ENCODE data around the gene SSTR5. TPM values are rescaled to one million over a fixed set of nuclear protein-coding genes. Genes with fewer than 3 reads are reported as not detected.

SSTR5 gene
- total and polyA plus RNA-seq, 4 donors, result not detected

GRCh38 chr16:1113889-1114526 is 41.5 kb downstream of the SSTR5 start:
- no peak overlapping the region for H3K4me3 ChIP-seq (ENCODE audit: low read depth in 1 of 3, low read length in 3 of 3)
- TF ChIP-seq ZBTB33 (IDR thresholded peaks at IDR 0.05), result no peak
- TF ChIP-seq RAD21 (IDR thresholded peaks at IDR 0.05), result no peak
- TF ChIP-seq ATF3 (IDR thresholded peaks at IDR 0.05), result no peak
- TF ChIP-seq YY1 (IDR thresholded peaks at IDR 0.05), result no peak
- no peak for TF ChIP-seq CTCF (IDR thresholded peaks at IDR 0.05; ENCODE audit: low read depth, low read length, missing input control)
- TF ChIP-seq JUND (IDR thresholded peaks at IDR 0.05), result no peak
- no peak for TF ChIP-seq FOXA2 (IDR thresholded peaks at IDR 0.05)
- TF ChIP-seq NR2F2 (IDR thresholded peaks at IDR 0.05), result no peak
- TF ChIP-seq FOXA1 (IDR thresholded peaks at IDR 0.05), result no peak
- TF ChIP-seq HNF4G (IDR thresholded peaks at IDR 0.05), result no peak
- TF ChIP-seq HNF4A (conservative IDR thresholded peaks at IDR 0.05), result no peak
- no peak for TF ChIP-seq RXRA (IDR thresholded peaks at IDR 0.05)
- TF ChIP-seq SP1 (IDR thresholded peaks at IDR 0.05), result no peak
- no peak for TF ChIP-seq EGR1 (IDR thresholded peaks at IDR 0.05; ENCODE audit: low read depth in 2 of 2)
- no peak overlapping the region for H3K27ac ChIP-seq (ENCODE audit: low read depth in 1 of 2, low read length in 2 of 2)
- no peak overlapping the region for H3K9ac ChIP-seq (ENCODE audit: low read depth in 1 of 2, low read length in 2 of 2)
- 89% methylated on average over 15 of the region's 15 CpGs for WGBS
- no peak for DNase-seq (ENCODE audit: low spot score)
- no peaks in the 10 kb centered on the region for H3K36me3 ChIP-seq (ENCODE audit: control insufficient read depth in 4 of 4, insufficient read depth in 3 of 4, low read depth in 1 of 4, low read length in 3 of 4)
- H3K9me3 ChIP-seq (ENCODE audit: control insufficient read depth in 4 of 4, low read length in 3 of 4), result no peaks in the 10 kb centered on the region
- no peaks in the 10 kb centered on the region for H3K27me3 ChIP-seq (ENCODE audit: control insufficient read depth in 4 of 4, insufficient read depth in 4 of 4, low read length in 3 of 4)
- H3K4me1 ChIP-seq (ENCODE audit: control insufficient read depth in 4 of 4, insufficient read depth in 4 of 4, low read length in 3 of 4), result peaks cover 3 to 10% (median 3%) of the 10 kb centered on the region in 4 donors

- H3K27ac ChIP-seq (ENCODE audit: low read depth in 1 of 2, low read length in 2 of 2), result no peak overlapping the region
- H3K9ac ChIP-seq (ENCODE audit: low read depth in 1 of 2, low read length in 2 of 2), result no peak overlapping the region
- TF ChIP-seq RAD21 (IDR thresholded peaks at IDR 0.05), result no peak
- TF ChIP-seq NR2F2 (IDR thresholded peaks at IDR 0.05), result no peak
- no peak for TF ChIP-seq SP1 (IDR thresholded peaks at IDR 0.05)
- TF ChIP-seq TAF1 (conservative IDR thresholded peaks at IDR 0.05), result no peak
- no peak for TF ChIP-seq GABPA (IDR thresholded peaks at IDR 0.05 in 1 of 2, conservative IDR thresholded peaks at IDR 0.05 in 1 of 2)
- TF ChIP-seq RXRA (IDR thresholded peaks at IDR 0.05), result no peak
- no peak for TF ChIP-seq FOXA2 (IDR thresholded peaks at IDR 0.05)
- TF ChIP-seq MAX (IDR thresholded peaks at IDR 0.05), result no peak
- TF ChIP-seq ZBTB33 (IDR thresholded peaks at IDR 0.05), result no peak
- 77% methylated on average over 16 of the region's 16 CpGs for WGBS
- no peak overlapping the region for H3K4me3 ChIP-seq (ENCODE audit: low read depth in 1 of 3, low read length in 3 of 3)
- peaks cover 0 to 3% (median 0%) of the 10 kb centered on the region in 4 donors for H3K27me3 ChIP-seq (ENCODE audit: control insufficient read depth in 4 of 4, insufficient read depth in 4 of 4, low read length in 3 of 4)
- no peaks in the 10 kb centered on the region for H3K36me3 ChIP-seq (ENCODE audit: control insufficient read depth in 4 of 4, insufficient read depth in 3 of 4, low read depth in 1 of 4, low read length in 3 of 4)
- no peaks in the 10 kb centered on the region for H3K9me3 ChIP-seq (ENCODE audit: control insufficient read depth in 4 of 4, low read length in 3 of 4)
- H3K4me1 ChIP-seq (ENCODE audit: control insufficient read depth in 4 of 4, insufficient read depth in 4 of 4, low read length in 3 of 4), result peaks cover 0 to 6% (median 0%) of the 10 kb centered on the region in 4 donors
- DNase-seq (ENCODE audit: low spot score), result no peak
Observed at GRCh38 chr16:1116693-1117077, 44.1 kb downstream of the SSTR5 start.

Measured in liver (tissue), 9 donors.